H7 (cell line): ENCODE results near the gene SLC35C1. TPM values are rescaled to one million over a fixed set of nuclear protein-coding genes. Genes with fewer than 3 reads are reported as not detected.
"Not testable (repeated sequence)": the region's sequence is repeated elsewhere in the genome, so short reads cannot be mapped to it uniquely, and the experiment has no call there.

ENCODE experiments used
- DNase-seq: peaks from one replicate; pipeline ENCODE4 v3.0.0; 2012
- H3K27me3 ChIP-seq: 2 replicates; pipeline ENCODE4 v1.6.0; 2011; ENCODE audit warnings: mild to moderate bottlenecking, low read length; ENCODE audit not compliant: control insufficient read depth, insufficient read depth
- H3K36me3 ChIP-seq: replicated peaks from 2 replicates; pipeline ENCODE4 v1.5.1; 2011; ENCODE audit warnings: low read length; ENCODE audit not compliant: control insufficient read depth, insufficient read depth
- H3K4me3 ChIP-seq: 2 replicates; pipeline ENCODE4 v1.5.1; 2011; ENCODE audit warnings: low read depth, mild to moderate bottlenecking, control low read depth, low read length, moderate library complexity; ENCODE audit not compliant: insufficient read depth
- total RNA-seq: library from RNA; depleted of rRNA; stranded (reverse); fragments of >200 nt; shearing (Covaris generic); gene quantifications from 2 replicates; pipeline ENCODE4 v1.2.3, GENCODE V29; 2014

The SLC35C1 gene
- total RNA-seq, 1 experiment from 2014 or later = 3.9 TPM

DNA sequence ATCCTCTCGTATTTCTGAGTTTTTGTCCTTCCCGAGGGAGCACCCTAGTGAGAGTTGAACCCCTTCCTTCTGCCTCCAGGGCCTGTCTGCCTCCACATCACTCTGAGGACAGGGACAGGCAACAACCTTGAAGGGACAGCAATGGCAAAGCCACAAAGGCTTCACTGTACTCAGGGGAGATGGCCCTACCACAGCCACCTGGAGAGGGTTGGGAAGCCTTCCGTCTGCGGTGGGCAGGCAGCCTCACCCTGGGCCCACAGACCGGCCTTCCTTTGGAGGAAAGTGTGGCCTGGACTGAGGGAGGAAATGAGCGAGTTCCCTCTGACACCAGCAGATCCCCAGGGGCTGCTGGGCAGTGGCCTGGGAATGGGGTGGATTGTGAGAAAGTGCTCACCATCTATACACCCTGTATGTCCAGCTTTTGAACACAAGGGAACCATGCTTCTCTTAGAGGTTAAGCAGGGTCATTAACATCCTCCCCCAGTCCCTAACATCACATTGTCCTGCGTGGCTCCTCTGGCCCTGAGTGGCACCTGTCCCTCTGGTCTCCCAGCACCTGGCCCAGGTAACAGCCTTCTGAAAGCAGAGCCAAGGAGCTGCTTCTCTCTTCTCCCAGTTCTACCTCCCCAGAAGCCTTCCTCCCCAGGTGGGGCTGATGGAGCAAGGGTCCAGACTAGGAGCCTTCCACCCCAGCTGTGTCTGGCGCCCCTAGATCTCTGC lies 6.8 kb downstream of the SLC35C1 start:
- no peak overlapping the region for H3K4me3 ChIP-seq
- peaks cover 3% of the 10 kb centered on the region; the same call in 1 of the 2 replicates for H3K36me3 ChIP-seq
- DNase-seq = no peak
- no peaks in the 10 kb centered on the region for H3K27me3 ChIP-seq

DNA sequence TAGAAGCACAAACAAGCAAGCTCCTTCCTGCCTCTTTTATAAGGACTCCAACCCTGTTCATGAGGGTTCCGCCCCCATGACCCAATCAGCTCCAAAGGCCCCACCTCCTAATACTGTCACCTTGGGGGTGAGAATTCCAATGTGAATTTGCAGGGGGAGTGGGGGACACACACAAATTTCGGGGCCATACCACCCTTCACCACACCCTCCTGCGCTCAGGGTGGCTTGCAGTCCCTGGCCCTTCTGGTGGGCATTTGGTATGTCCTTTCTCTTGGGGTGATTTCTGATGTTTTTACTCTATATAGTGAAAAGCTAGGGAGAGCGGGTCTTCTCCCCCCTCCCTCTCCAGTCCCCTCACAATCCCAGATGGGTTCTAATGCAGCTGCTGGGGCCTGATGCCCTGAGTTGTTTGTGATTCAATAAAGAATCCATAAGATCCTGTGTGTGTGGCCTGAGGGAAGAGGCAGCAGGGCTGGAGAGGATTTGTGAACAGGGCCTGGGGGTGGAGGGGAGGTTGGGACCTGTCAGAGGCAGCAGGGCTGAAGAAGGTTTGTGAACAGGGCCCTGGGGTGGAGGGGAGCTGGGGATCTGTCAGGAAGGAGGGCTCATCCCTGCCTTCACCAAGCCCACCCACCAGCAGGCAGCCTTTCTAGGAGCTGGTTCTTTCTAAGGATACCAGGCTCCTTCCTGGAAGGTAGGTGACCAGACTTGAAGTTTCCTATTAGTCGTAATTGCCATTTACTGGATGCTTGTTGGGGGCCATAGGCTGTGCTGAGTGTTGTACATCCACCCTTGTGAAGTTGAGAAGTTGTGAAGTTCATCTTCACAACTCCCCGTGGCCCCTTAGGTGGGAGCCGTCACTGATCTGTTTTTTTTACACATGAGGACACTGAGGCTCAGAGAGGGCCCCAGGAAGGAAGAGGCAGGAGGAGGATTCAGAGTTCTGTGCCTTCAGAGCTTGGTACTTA lies 7.9 kb downstream of the SLC35C1 start:
- DNase-seq = peak; percentile 47
- no peaks in the 10 kb centered on the region for H3K27me3 ChIP-seq
- no peak overlapping the region for H3K4me3 ChIP-seq
- peaks cover 3% of the 10 kb centered on the region; the same call in 1 of the 2 replicates for H3K36me3 ChIP-seq

DNA sequence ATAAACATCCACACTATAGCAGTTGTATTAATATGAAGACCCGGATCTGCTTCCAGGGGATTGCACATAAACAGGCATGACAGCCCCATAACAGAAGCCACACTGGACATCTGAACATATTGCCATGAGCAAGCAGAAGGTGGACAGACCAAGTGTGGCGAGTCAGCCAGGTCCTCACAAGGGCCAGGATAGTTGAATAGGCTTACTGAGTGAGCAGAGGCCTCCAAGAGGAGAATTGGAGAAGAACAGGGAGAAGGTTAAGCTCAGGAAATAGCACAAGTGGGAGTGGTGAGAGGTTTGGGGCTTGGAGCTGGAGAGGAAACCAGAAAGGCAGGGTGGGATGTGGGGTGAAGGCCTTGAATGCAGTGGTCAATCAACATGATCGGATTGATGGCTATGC lies 10.8 kb downstream of the SLC35C1 start:
- H3K36me3 ChIP-seq = peaks cover 3% of the 10 kb centered on the region; the same call in 1 of the 2 replicates
- no peak overlapping the region for H3K4me3 ChIP-seq
- no peaks in the 10 kb centered on the region for H3K27me3 ChIP-seq
- DNase-seq = peak; percentile 59

DNA sequence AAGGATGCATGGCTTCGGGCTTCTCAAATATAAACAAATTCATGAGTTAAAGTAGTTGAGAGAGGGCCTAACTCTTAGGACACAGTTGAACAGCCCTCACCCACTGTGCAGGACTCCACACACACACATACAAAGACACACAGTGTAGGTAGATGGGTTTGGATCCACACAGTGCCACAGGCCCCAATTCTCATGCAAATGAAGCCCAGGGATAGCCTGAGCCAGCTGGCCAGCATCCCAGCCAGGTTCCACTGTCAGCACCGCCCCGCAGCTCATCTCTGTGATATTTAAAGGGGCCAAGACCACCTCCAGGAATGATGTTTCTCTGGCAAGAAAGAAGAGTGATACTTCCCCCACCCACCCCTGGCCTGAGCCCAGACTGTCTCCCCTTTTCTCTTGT lies 11.7 kb downstream of the SLC35C1 start:
- H3K36me3 ChIP-seq = no peaks in the 10 kb centered on the region
- DNase-seq = peak; percentile 87

DNA sequence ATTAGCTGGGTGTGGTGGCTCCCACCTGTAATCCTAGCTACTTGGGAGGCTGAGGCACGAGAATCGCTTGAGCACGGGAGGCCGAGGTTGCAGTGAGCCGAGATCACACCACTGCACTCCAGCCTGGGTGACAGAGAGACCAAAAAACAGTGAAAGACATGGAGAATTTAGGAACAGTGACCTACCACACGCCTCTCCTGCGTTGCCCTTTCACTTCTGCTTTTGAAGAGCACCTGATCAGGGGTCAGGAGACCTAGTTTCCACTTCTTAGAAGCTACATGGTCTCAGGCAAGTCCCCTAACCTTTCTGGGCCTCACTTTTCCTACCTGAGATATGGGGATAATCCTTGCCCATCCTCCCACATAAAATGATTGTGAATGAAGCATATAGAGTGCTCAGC lies 12.2 kb downstream of the SLC35C1 start:
- H3K4me3 ChIP-seq = no peak overlapping the region
- no peak for DNase-seq
- H3K27me3 ChIP-seq = no peaks in the 10 kb centered on the region
- H3K36me3 ChIP-seq = no peaks in the 10 kb centered on the region

More for the DNA sequence above, 11.7 kb downstream of the SLC35C1 start:
- Histone ChIP-seq H3K4me3 (no peak overlapping the region), H3K27me3 (no peaks in the 10 kb centered on the region)

DNA sequence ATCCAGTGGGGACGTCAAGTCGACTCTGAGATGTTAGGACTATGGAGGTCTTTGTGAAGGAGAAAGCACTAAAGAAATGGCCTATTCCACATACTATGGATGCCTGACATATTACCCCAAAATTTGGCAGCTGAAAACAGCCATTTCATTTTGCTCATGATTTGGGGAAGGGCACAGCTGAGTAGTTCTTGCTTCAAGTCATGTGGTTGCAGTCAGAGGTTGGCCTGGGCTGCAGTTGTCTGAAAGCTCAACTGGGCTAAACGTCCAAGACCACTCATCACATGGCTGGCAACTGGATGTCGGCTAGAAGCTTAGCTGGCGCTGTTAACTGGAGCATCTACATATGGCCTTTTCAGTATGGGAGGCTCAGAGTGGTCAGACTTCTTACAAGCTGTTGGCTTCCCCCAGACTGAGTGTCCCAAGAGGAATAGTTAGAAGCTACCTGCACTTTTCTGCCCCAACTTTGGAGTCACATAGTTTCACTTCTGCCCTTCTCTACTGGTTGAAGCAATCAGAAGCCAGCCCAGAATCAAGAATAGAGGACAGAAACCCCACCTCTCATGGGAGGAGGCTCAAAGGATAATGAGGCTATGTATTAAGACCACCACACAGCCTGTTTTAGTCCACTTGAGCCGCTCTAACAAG lies 14.1 kb downstream of the SLC35C1 start:
- Histone ChIP-seq H3K4me3 (no peak overlapping the region), H3K27me3 (no peaks in the 10 kb centered on the region), H3K36me3 (no peaks in the 10 kb centered on the region)
- DNase-seq = no peak

DNA sequence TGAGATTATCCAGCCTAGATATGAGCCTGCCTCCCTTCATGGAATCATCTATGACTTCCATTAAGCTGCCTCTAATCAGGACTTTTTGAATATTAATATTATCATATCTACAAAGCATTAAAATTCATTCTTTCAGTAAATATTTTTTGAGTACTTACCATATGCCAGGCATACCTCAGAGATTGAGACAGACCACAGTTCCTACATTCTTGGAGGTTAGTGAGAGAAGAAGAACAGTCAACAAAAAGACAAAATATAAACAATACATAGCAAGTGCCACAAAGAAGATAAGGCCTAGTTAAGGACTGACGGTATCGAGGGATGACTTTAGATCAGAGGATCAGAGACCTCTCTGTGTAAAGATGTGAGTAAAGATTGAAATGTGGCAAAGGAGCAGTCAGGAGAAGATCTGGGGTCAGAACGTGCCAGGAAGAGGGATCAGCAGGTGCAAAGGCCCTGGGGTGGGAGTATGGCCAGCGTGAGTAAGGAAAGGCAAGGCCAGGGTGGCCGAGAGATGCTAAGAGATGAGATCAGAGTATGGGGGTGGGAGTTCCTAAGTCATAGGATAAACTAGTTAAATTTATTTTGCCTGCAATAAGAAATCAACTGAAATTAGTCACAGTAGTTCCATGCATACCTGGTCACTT lies 15.4 kb downstream of the SLC35C1 start:
- Histone ChIP-seq H3K4me3 (no peak overlapping the region), H3K36me3 (no peaks in the 10 kb centered on the region), H3K27me3 (no peaks in the 10 kb centered on the region)
- DNase-seq = no peak

DNA sequence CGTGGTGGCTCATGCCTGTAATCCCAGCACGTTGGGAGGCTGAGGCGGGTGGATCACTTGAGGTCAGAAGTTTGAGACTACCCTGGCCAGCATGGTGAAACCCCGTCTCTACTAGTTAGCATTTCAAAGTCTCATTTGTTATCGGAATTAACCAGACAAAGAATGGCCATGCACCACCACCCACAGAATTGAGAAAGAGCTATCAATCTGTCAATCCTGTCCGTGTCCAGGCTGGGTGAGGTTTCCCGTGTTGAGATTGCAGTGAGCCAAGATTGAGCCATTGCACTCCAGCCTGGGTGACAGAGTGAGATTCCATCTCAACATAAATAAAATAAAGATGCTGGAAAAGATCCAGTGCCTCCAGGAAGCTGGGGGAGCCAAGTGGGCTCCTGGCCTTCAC lies 21.5 kb downstream of the SLC35C1 start:
- H3K27me3 ChIP-seq, H3K4me3 ChIP-seq, H3K36me3 ChIP-seq, DNase-seq: not testable (repeated sequence)

DNA sequence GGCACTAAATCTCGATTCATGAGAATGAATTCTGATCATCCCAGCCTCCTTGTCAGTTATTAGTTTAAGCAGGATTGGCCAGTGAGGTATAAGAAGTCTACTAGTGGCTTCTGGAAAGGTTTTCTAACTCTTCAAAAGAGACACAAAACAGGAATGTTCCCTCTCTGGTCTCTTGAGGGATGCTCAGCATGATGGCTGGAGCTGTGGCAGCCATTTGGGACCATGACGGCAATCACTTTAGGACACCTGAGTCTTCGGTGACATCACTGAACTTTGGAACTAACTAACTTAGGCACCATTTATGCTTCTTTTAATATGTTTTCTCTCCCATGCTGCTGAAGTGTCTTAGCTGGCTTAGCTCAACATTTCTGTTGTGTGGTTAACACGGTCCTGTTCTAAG lies 22.2 kb downstream of the SLC35C1 start:
- H3K4me3 ChIP-seq = no peak overlapping the region

DNA sequence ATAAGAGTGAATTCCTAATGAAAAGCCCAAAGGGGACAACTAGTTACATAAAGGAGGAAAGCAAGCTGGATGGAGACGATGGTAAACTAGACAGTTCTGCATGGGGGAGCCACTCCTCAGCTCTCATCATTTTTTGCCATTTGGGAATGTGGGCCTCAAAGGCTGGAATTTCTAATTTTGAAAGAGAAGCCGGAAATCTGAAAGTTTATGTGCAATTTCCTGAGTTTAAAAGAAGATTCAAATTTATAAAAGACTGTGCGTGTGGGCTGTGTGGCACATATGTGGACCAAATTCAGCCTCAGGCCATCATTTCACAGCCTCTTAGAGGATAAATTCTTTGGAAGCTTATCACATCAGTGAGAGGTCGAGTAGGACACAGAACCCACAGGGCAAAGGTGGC lies 24.0 kb downstream of the SLC35C1 start:
- Histone ChIP-seq H3K27me3 (peaks cover 3% of the 10 kb centered on the region), H3K4me3 (no peak overlapping the region), H3K36me3 (no peaks in the 10 kb centered on the region)
- DNase-seq = no peak

More for the DNA sequence above, 22.2 kb downstream of the SLC35C1 start:
- no peak for DNase-seq
- H3K27me3 ChIP-seq = peaks cover 3% of the 10 kb centered on the region
- no peaks in the 10 kb centered on the region for H3K36me3 ChIP-seq

DNA sequence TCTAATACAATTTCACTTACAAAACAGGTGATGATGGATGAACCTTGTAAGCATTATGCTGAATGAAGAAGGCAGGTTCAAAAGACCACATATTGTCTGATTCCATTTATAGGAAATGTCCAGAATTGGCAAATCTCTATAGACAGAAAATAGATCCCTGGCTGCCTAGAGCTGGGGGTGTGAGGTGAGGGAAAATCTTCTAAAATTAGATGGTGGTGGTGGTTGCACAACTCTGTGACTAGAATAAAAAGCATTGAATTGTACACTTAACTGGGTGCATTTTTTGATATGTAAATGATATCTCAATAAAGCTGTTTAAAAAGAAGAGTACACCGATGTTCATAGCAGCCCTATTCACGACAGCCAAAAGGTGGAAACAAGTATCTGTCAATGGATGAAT lies 25.6 kb downstream of the SLC35C1 start:
- no peak for DNase-seq
- no peak overlapping the region for H3K4me3 ChIP-seq
- H3K27me3 ChIP-seq = peaks cover 3% of the 10 kb centered on the region
- H3K36me3 ChIP-seq = no peaks in the 10 kb centered on the region

DNA sequence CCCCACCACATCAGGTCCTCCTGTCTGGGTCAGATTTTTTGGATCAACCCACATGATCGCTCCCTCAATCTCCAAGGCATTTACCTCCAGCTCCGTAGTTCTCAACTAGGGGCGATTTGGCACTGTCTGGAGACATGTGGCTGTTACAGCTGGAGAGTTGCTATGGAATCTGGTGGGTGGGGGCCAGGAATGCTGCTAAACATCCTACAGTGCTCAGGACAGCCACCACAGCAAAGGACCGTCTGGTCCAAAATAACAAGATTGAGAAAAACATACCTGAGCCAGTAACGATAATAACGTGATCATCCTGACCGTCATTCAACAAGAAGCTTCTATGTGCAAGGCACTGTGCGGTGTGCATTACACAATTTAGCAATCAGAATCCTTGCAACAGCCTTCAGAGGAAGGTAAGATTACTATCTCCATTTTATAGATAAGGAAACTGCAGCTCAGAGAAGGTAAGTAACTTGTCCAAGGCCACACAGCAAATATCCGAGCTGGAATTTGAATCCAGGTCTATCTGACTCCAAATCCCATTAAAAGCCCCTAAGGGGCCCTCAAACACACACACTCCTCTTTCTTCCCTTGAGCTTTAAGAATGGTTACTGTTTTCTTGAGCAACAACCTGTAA lies 28.0 kb downstream of the SLC35C1 start:
- H3K36me3 ChIP-seq = no peaks in the 10 kb centered on the region
- H3K27me3 ChIP-seq = peaks cover 3% of the 10 kb centered on the region
- H3K4me3 ChIP-seq = no peak overlapping the region
- no peak for DNase-seq

DNA sequence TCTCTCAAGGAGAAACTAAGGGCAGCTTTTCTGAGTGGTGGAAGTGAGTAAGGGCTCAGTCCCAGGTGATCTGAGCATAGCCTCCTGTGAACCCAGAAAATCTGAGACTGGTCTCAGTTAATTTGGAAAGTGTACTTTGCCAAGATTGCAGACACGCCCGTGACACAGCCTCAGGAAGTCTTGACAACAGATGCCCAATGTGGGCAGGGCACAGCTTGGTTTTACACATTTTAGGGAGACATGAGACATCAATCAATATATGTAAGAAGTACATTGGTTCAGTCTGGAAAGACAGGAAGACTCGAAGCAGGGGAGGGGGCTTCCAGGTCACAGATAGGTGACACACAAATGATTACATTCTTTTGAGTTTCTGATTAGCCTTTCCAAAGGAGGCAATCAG lies 28.8 kb downstream of the SLC35C1 start:
- H3K4me3 ChIP-seq = no peak overlapping the region
- no peak for DNase-seq
- no peaks in the 10 kb centered on the region for H3K36me3 ChIP-seq
- no peaks in the 10 kb centered on the region; the same call in 1 of the 2 replicates for H3K27me3 ChIP-seq

DNA sequence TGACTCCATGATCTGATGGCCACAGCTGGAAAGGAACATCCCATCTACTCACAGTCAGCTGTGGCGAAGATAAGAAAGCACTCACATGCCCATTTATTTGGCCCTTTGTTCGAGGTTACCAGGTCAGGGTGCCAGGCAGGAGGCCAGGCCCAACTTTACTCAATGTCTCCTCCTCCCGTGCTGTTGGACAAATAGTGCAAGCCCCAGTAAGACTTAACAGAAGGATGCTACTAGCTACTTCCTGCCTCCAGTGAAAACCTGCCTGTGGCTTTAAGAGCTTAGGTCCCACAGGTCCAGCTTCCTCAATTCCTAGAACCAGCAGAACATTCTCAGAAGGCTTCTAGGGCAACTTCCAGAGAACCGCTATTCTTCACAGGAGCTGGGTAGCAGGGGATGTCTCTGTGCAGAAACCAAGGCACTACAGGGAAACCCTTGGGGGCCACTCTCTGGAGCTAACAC lies 29.4 kb downstream of the SLC35C1 start:
- Histone ChIP-seq H3K36me3 (no peaks in the 10 kb centered on the region), H3K4me3 (no peak overlapping the region), H3K27me3 (no peaks in the 10 kb centered on the region)
- no peak for DNase-seq
